HEK293T (cell line): ENCODE data around the gene ANKRD12.

Source experiments
- FOXK2 ChIP-seq: fragments of 450-650 bp; IDR thresholded peaks from 2 replicates; pipeline ENCODE4 v1.6.1; 2016; ENCODE audit warnings: mild to moderate bottlenecking
- LEF1 ChIP-seq: fragments of 450-650 bp; IDR thresholded peaks from 2 replicates; pipeline ENCODE4 v1.6.1; 2017; ENCODE audit warnings: mild to moderate bottlenecking, borderline replicate concordance

- TF ChIP-seq LEF1 (no peak), FOXK2 (no peak)
Observed at GRCh38 chr18:9140984-9141383, 4.4 kb downstream of the ANKRD12 start.
